GM18907 (cell line): Measurements from ENCODE around the gene TXNRD3.

Experiments
- ATAC-seq: cut with Tn5 transposase; IDR thresholded peaks from one replicate; pipeline ENCODE4 v1.9.1; 2021; ENCODE audit warnings: mild to moderate bottlenecking, moderate library complexity; ENCODE audit not compliant: unreplicated experiment

TXNRD3 gene

DNA sequence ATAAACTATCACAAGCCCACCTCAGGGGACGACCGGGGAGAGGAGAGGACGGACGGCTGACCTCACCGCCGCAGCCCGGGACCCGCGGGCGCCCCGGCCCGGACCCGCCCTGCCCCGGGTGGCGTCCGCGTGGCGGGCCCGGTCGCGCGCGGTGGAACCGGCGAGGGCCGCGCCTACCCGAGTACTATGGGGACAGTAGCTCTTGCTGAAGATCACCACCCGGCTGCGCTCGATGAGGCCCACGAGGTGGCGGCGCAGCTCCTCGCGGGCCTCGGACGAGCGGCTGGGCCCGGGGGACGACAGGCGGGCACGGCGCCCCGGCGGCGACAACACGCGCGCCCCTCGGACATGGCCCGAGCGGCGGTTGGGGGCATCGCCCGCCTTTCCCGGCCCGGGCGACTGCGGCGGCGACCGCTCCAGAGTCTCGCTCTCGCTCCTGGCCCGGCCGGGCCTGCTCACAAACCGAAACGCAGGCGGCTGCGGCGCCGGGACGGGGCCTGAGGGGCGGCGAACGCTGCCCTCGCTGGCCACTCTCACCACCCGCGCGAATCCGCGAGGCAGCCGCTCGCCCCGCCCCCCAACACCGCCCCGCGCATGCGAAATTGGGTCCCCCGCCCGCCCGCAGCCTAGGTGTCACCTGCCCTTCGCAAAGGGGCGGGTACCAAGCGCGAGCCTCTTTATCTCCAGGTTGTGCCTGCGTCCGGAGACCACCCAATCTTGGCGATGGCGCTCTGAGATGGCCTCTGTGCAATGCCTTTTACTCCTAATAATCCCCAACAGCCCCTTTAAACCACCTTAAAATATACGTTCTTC lies at the start of gene TXNRD3:
TXNRD3 (minus strand) TSS at position 554 of the 813 bp plus-strand sequence.
- ATAC-seq: no peak

GRCh38 chr3:126703512-126704493 lies 48.9 kb upstream of the TXNRD3 start, which contains the start of gene CHCHD6:
TSS of gene CHCHD6 (plus strand) at chr3:126704240. CDS start at chr3:126704313, 73 bp downstream.
- peak; percentile 98 for ATAC-seq

DNA sequence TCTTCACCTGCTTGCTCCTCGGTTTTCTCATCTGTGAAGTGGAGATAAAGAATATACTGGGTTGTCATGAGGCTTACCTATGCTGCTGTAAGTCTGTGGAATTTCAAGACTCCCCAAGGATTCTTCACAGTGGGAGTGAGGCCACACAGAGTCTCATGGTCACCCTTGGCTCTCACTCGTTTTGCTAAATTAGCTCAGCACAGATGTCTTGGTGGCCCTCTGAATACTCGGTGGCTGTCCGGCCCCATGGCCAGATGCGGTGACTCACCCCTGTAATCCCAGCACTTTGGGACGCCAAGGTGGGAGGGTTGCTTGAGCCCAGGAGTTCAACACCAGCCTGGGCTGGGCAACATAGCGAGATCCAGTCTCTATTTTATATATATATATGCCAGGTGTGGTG lies 44.1 kb upstream of the TXNRD3 start:
- no peak for ATAC-seq

DNA sequence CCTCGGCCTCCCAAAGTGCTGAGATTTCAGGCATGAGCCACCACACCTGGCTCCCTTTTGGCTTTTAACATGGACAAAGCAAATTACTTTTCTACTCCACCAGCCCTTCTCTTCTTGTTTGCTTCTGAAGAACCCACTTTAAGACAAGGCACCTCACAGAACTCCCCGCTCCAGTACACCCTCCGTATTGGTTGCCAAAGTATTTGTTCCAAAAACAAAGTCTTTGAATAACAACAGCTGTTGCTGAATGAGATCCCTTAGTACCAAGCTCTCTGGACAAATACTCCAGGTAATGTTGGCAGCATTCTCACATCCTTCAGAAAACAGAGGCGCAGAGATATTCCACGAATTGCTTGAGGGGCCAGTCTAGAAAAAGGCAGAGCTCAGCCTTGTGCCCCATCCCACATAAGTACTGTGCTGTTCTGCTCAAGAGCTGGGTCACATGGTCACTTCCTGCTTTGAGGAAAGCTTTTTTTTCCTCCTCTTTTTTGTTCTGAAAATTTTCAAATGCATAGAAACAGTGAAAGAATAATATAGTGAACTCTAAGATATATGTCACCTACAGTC lies 41.9 kb upstream of the TXNRD3 start:
- no peak for ATAC-seq

DNA sequence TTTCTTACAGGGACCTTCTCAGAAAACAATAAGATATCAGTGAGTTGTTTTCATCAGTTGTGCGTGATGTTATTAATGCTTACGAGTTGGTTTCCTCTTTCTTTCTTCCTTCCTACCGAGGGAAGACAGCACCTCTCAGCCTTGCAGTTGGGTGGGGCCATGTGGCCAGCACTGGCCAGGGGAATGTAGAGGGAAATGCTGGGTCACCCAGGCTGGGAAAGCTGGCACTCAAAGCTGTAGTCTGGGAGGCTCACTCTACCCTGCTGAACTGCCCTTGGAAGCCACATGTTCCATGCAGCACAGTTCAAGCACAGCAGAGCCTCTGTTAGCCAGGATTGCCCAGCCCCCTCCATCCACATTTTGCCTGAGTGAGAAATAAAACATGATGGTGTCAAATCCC lies 39.0 kb upstream of the TXNRD3 start:
- ATAC-seq: no peak

- no peak for ATAC-seq
Measured at GRCh38 chr3:126692858-126693257, 37.9 kb upstream of the TXNRD3 start.

- ATAC-seq: no peak
Measured at GRCh38 chr3:126691765-126692164, 36.8 kb upstream of the TXNRD3 start.

DNA sequence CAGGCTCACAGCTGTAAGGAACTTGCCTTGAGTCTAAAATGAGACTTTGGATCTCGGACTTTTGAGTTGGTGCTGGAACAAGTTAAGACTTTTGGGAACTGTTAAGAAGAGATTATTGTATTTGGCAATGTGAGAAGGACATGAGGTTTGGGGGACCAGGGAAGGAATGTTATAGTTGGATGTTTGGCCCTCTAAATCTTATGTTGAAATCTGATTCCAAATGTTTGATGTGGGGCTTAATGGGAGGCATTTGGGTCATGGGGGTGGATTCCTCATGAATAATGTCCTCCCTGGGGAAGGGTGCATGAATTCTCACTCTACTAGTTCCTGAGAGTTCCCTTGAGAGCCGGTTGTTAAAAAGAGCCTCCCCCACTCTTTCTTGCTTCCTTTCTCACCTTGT lies 30.6 kb upstream of the TXNRD3 start:
- ATAC-seq: no peak

DNA sequence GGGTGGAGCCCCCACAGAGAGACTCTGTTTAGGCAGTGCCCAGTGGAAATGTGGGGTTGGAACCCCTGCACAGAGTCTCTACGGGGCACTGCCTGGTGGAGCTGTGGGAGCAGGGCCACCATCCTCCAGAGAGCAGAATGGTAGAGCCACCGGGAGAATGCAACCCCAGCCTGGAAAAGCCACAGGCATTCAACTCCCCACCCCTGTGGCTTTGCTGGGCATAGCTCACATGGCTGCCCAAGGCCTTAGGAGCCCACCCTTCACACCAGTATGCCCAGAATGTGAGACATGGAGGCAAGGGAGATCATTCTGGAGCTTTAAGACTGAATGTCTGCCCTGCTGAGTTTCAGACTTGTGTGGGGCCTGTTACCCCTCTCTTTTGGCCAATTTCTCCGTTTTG lies 30.1 kb upstream of the TXNRD3 start:
- ATAC-seq: no peak

- ATAC-seq: no peak
Measured at GRCh38 chr3:126684218-126684751, 29.4 kb upstream of the TXNRD3 start.

- ATAC-seq: no peak
Measured at GRCh38 chr3:126683069-126683468, 28.1 kb upstream of the TXNRD3 start.

GRCh38 chr3:126682009-126682408 lies 27.1 kb upstream of the TXNRD3 start:
- no peak for ATAC-seq

- no peak for ATAC-seq
Measured at GRCh38 chr3:126680667-126681055, 25.7 kb upstream of the TXNRD3 start.

GRCh38 chr3:126679831-126680666 lies 25.1 kb upstream of the TXNRD3 start:
- no peak for ATAC-seq

DNA sequence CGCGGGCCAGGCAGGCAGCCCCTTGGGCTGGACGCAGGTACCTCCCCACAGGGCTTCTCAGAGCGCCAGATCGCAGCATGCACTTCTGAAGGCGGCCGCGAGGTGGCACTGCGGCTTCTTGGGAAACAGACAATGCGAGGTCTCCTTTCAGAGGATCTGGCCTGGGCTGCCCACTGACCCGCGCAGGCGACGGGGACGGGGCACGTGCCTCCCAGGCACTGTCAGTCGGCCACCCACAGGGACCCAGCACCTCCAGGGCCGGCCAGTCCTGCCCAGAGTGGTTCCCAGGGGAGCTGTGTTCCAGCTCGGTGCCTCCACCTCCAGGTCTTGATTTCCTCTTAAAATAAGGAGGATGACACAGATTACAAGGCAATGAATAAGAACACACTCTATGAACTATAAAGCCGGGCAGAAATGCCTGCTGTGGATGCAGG lies 24.4 kb upstream of the TXNRD3 start:
- no peak for ATAC-seq

DNA sequence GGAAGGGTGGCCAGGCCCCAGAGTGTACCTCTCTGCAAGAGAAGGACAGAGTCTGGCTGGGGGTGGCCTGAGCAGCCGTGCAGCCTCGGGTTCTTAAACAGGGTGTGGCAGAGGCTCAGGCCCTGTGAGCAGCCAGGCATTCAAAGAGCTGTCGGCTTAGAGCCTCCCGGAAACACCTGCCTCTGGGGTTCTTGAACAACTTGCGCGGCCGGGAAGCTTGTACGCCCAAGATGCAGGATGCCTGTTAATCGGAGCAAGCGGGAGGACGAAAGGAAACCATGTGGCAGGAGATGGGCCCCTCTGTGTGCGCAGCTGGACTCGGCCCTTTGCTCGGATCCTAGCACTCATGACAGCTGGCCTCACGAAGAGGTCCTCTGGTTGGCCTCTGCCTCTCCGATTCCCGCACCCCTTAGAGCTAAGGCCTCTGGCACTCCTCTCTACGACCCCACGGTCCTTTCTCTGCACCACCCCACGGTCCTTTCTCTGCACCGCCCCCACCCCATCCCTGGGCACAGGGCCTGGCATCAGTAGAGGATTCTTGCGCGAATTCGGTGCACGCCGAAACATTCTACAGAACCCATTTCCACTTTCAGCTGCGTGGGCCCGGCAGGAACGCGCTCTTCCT lies 23.9 kb upstream of the TXNRD3 start:
- ATAC-seq: no peak

DNA sequence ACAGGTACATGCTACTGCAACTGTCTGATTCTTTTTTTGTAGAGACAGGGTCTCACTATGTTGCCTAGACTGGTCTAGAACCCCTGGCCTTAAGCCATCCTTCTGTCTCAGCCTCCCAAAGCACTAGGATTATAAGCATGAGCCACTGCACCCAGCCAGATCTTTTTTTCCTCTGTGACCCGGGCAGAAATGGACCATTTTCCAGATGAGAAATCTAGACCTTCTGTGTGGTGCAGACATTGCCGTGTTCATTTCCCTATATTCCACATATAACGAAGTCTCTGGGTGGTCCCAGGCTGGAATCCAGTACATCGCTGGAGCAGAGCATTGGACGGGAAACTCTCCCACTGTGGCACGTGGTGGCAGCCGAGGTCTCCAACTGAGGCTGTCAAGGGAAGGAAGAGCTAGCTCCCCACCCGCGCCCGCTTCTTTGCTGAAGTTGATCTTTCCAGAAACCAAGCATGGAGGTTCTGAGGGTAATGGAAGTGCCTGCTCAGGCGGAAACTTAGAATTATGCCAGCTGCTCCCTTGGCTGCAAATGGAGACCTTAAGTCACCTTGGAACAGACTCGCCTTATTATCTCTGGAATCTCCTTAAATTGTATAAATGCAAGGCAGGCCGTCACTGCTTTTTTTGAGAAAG lies 23.1 kb upstream of the TXNRD3 start:
- no peak for ATAC-seq

- no peak for ATAC-seq
Measured at GRCh38 chr3:126676919-126677705, 22.2 kb upstream of the TXNRD3 start.
